SK-N-SH treated with all-trans-retinoic acid at 6 μM for 48 hours (cell line): Measurements from ENCODE around the gene BRPF3.

Experiments used
- ARNTL ChIP-seq: fragments of 450-650 bp; formaldehyde crosslinking; IDR thresholded peaks from 2 replicates; pipeline ENCODE4 v1.5.0; 2020; ENCODE audit warnings: low read depth, mild to moderate bottlenecking, moderate library complexity, borderline replicate concordance
- ESRRG ChIP-seq: fragments of 250-450 bp; sonication (Bioruptor Pico); IDR thresholded peaks from 2 replicates; pipeline ENCODE4 v1.6.1; 2021; ENCODE audit warnings: mild to moderate bottlenecking
- OSR1 ChIP-seq: fragments of 250-450 bp; sonication (Bioruptor Pico); IDR thresholded peaks from 2 replicates; pipeline ENCODE4 v1.8.0; 2022; ENCODE audit warnings: moderate library complexity, mild to moderate bottlenecking, inconsistent platforms
- TOX ChIP-seq: fragments of 250-450 bp; sonication (Bioruptor Pico); IDR thresholded peaks from 2 replicates; pipeline ENCODE4 v1.8.0; 2021; ENCODE audit warnings: mild to moderate bottlenecking, moderate library complexity, borderline replicate concordance
- ZNF565 ChIP-seq: fragments of 450-650 bp; formaldehyde crosslinking; conservative IDR thresholded peaks from 2 replicates; pipeline ENCODE4 v1.5.0; 2020; ENCODE audit warnings: low read depth, mild to moderate bottlenecking, moderate library complexity

DNA sequence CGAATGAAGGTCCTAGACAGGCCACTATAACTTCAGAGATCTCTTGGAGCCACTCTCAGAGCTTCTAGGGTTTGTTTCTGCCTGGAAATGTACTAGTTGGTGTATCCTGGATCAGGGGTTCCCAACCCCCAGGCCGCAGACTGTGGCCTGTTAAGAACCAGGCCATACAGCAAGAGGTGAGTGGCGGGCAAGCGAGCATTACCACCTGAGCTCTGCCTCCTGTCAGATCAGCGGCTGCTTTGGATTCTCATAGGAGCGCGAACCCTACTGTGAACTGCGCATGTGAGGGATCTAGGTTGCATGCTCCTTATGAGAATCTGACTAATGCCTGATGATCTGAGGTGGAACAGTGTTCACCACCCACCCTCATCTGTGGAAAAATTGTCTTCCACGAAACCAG is 2.4 kb downstream of the BRPF3 start:
- TF ChIP-seq ARNTL (CRISPR knock-in tag) (no peak), ZNF565 (CRISPR knock-in tag) (no peak), TOX (no peak), ESRRG (CRISPR knock-in tag) (no peak), OSR1 (CRISPR knock-in tag) (no peak)
